HG03354 (cell line): ENCODE measurements around the gene B4GALT6.
A peak's percentile ranks its signal among the peaks of the same experiment; 100 is the strongest.

Experiments used
- ATAC-seq: cut with Tn5 transposase; IDR thresholded peaks from one replicate; pipeline ENCODE4 v1.9.1; 2021; ENCODE audit warnings: mild to moderate bottlenecking; ENCODE audit not compliant: unreplicated experiment, poor library complexity, severe bottlenecking

Gene B4GALT6

GRCh38 chr18:31695989-31696388 lies 11.6 kb upstream of the B4GALT6 start:
- no peak for ATAC-seq

GRCh38 chr18:31694297-31694696 lies 9.9 kb upstream of the B4GALT6 start:
- ATAC-seq = no peak

- ATAC-seq = no peak
Observed at GRCh38 chr18:31688606-31689005, 4.2 kb upstream of the B4GALT6 start.

- ATAC-seq = no peak
Observed at GRCh38 chr18:31686986-31687928, 2.9 kb upstream of the B4GALT6 start.

- no peak for ATAC-seq
Observed at GRCh38 chr18:31686572-31686971, 2.2 kb upstream of the B4GALT6 start.

GRCh38 chr18:31685097-31686082 lies 1.0 kb upstream of the B4GALT6 start:
- ATAC-seq = peak; percentile 77

GRCh38 chr18:31683968-31684278 lies 458 bp downstream of the B4GALT6 start:
- no peak for ATAC-seq

- no peak for ATAC-seq
Observed at GRCh38 chr18:31683106-31683505, 1.3 kb downstream of the B4GALT6 start.

GRCh38 chr18:31680831-31681568 lies 3.4 kb downstream of the B4GALT6 start:
- ATAC-seq = no peak

- no peak for ATAC-seq
Observed at GRCh38 chr18:31680433-31680811, 4.0 kb downstream of the B4GALT6 start.

- no peak for ATAC-seq
Observed at GRCh38 chr18:31679791-31680432, 4.5 kb downstream of the B4GALT6 start.

GRCh38 chr18:31679133-31679742 lies 5.1 kb downstream of the B4GALT6 start:
- ATAC-seq = no peak

GRCh38 chr18:31678425-31678824 lies 6.0 kb downstream of the B4GALT6 start:
- no peak for ATAC-seq

- no peak for ATAC-seq
Observed at GRCh38 chr18:31677592-31677991, 6.8 kb downstream of the B4GALT6 start.

GRCh38 chr18:31675404-31675803 lies 9.0 kb downstream of the B4GALT6 start:
- no peak for ATAC-seq

- ATAC-seq = no peak
Observed at GRCh38 chr18:31672628-31673135, 11.7 kb downstream of the B4GALT6 start.

GRCh38 chr18:31671951-31672350 lies 12.4 kb downstream of the B4GALT6 start:
- no peak for ATAC-seq

- no peak for ATAC-seq
Observed at GRCh38 chr18:31669541-31669940, 14.8 kb downstream of the B4GALT6 start.

GRCh38 chr18:31667185-31667584 lies 17.2 kb downstream of the B4GALT6 start:
- no peak for ATAC-seq
